K562 (cell line): ENCODE results near the gene GFI1B. TPM values are rescaled to one million over a fixed set of nuclear protein-coding genes. Genes with fewer than 3 reads are reported as not detected.

Experiments used
- ATAC-seq: fragments of 200-7000 bp; cut with Tn5 transposase; 3 replicates; pipeline ENCODE4 v1.9.1; 2020; ENCODE audit warnings: moderate library complexity
- BruUV-seq: library from RNA; stranded (reverse); fragments of 400-500 nt; replicated peaks from 2 replicates; lab custom pipeline; 2021; lab: Mats Ljungman, UMichigan
- CTCF ChIA-PET: fragments of 300-600 bp; formaldehyde crosslinking; extraction: SDS; loops from one replicate; lab custom pipeline; 2021; ENCODE audit warnings: low intra/inter-chr PET ratio; lab: Yijun Ruan, JAX
- POLR2A ChIA-PET: fragments of 300-600, 350-650 bp; sonication (Branson Sonifier 250); formaldehyde crosslinking; extraction: SDS; loops from one replicate; lab custom pipeline; 2021; ENCODE audit warnings: antibody characterized with exemption, inconsistent platforms; lab: Yijun Ruan, JAX
- DNase-seq, 4 experiments: peaks; one replicate each; pipeline versions ENCODE4 v3.0.0 to v3.0.0-alpha.2; 2011 to 2018; ENCODE audit warnings: low spot score in 3 of 4, mixed read lengths in 3 of 4; ENCODE audit errors: extremely low read depth in 1 of 4
- FAIRE-seq: peaks from 2 replicates; lab custom pipeline; 2011; peaks lifted over from hg19 to GRCh38; lab: Jason Lieb, UNC
- H2AFZ ChIP-seq: 2 replicates; pipeline ENCODE4 v1.6.0; 2011; ENCODE audit warnings: low read depth, low read length, control low read depth, inconsistent platforms
- H3K27ac ChIP-seq: fragments of 200-600 bp; 3 replicates; pipeline ENCODE4 v1.8.0; 2011; ENCODE audit warnings: low read depth, mild to moderate bottlenecking, control low read depth, inconsistent platforms, low read length, moderate library complexity, mixed read lengths; ENCODE audit errors: extremely low read depth
- H3K27me3 ChIP-seq, 2 experiments: fragments of 300-600 bp in 1 of 2; 2 replicates in 1 of 2; 3 replicates in 1 of 2; pipeline versions ENCODE4 v1.6.0 to v1.8.0; 2011; ENCODE audit warnings: inconsistent platforms in 2 of 2, low read length in 2 of 2, mild to moderate bottlenecking in 1 of 2, mixed read lengths in 1 of 2, moderate library complexity in 1 of 2; ENCODE audit not compliant: control insufficient read depth in 2 of 2, insufficient read depth in 2 of 2
- H3K36me3 ChIP-seq: fragments of 300-600 bp; 3 replicates; pipeline ENCODE4 v1.8.0; 2011; ENCODE audit warnings: mild to moderate bottlenecking, low read length, inconsistent platforms; ENCODE audit not compliant: control insufficient read depth, insufficient read depth
- H3K4me1 ChIP-seq, 2 experiments: fragments of 200-600 bp in 1 of 2; replicated peaks in 1 of 2; 2 replicates in 1 of 2; 3 replicates in 1 of 2; pipeline versions ENCODE4 v1.5.1 to v1.8.0; 2011; ENCODE audit warnings: inconsistent platforms in 2 of 2, low read length in 2 of 2, mild to moderate bottlenecking in 1 of 2, mixed read lengths in 1 of 2, moderate library complexity in 1 of 2; ENCODE audit not compliant: control insufficient read depth in 2 of 2, insufficient read depth in 2 of 2
- H3K4me2 ChIP-seq: 2 replicates; pipeline ENCODE4 v1.6.1; 2011; ENCODE audit warnings: low read length, control low read depth, inconsistent platforms, mixed read lengths; ENCODE audit not compliant: insufficient read depth
- H3K4me3 ChIP-seq: fragments of 200-600 bp; sonication (generic), shearing (Covaris generic); 2 replicates; pipeline ENCODE4 v1.5.1; 2016; ENCODE audit warnings: control low read depth, inconsistent platforms
- H3K79me2 ChIP-seq: fragments of 200-600 bp; 3 replicates; pipeline ENCODE4 v1.8.0; 2011; ENCODE audit warnings: low read length, inconsistent platforms; ENCODE audit not compliant: control insufficient read depth, insufficient read depth
- H3K9ac ChIP-seq, 2 experiments: 2 replicates each; pipeline versions ENCODE4 v1.6.0 to v1.6.1; 2011; ENCODE audit warnings: low read depth in 2 of 2, low read length in 2 of 2, control low read depth in 1 of 2, inconsistent platforms in 1 of 2, mild to moderate bottlenecking in 1 of 2, mixed read lengths in 1 of 2; ENCODE audit not compliant: insufficient read depth in 1 of 2
- H3K9me1 ChIP-seq: one replicate; pipeline ENCODE4 v1.6.0; 2011; ENCODE audit warnings: inconsistent platforms, mild to moderate bottlenecking, low read length, moderate library complexity; ENCODE audit not compliant: control insufficient read depth, insufficient read depth
- H3K9me3 ChIP-seq: replicated peaks from 2 replicates; pipeline ENCODE4 v1.5.1; 2011; ENCODE audit warnings: low read depth, low read length, inconsistent platforms; ENCODE audit not compliant: control insufficient read depth, insufficient read depth
- H4K20me1 ChIP-seq: replicated peaks from 2 replicates; pipeline ENCODE4 v1.6.1; 2011; ENCODE audit warnings: low read length, inconsistent platforms, mixed read lengths; ENCODE audit not compliant: control insufficient read depth, insufficient read depth
- CHCHD3 ChIP-seq: fragments of 250-450 bp; sonication (Bioruptor Pico); IDR thresholded peaks from 2 replicates; pipeline ENCODE4 v2.1.2; 2022; ENCODE audit warnings: mild to moderate bottlenecking
- CXXC5 ChIP-seq: fragments of 250-450 bp; sonication (Bioruptor Pico); IDR thresholded peaks from 2 replicates; pipeline ENCODE4 v1.8.0; 2022; ENCODE audit warnings: inconsistent platforms, mild to moderate bottlenecking, moderate library complexity
- ELF1 ChIP-seq: fragments of 200-800 bp; sonication (Bioruptor generic); IDR thresholded peaks from 2 replicates; pipeline ENCODE4 v1.6.1; 2016; ENCODE audit warnings: missing genetic modification characterization, missing compliant biosample characterization
- MBD2 ChIP-seq: sonication (generic); IDR thresholded peaks from 2 replicates; pipeline ENCODE4 v1.6.1; 2016; ENCODE audit warnings: low read depth, borderline replicate concordance
- MIER1 ChIP-seq: fragments of 450-650 bp; IDR thresholded peaks from 2 replicates; pipeline ENCODE4 v1.6.1; 2016; ENCODE audit warnings: antibody characterized with exemption, mild to moderate bottlenecking, low read depth
- PCBP2 ChIP-seq: fragments of 200-400 bp; formaldehyde crosslinking; IDR thresholded peaks from 2 replicates; pipeline ENCODE4 v1.6.1; 2018; ENCODE audit warnings: low read length, low read depth, mild to moderate bottlenecking, moderate library complexity; ENCODE audit not compliant: poor library complexity, severe bottlenecking
- POLR2A ChIP-seq: fragments of 450-650 bp; conservative IDR thresholded peaks from 2 replicates; pipeline ENCODE4 v1.6.1; 2016
- POLR2G ChIP-seq: fragments of 200-400 bp; formaldehyde crosslinking; IDR thresholded peaks from 2 replicates; pipeline ENCODE4 v1.6.1; 2017; ENCODE audit warnings: low read depth, mild to moderate bottlenecking, antibody characterized with exemption, low read length, moderate library complexity
- RBFOX2 ChIP-seq: fragments of 200-400 bp; formaldehyde crosslinking; IDR thresholded peaks from 2 replicates; pipeline ENCODE4 v1.6.1; 2017; ENCODE audit warnings: low read depth, mild to moderate bottlenecking, low read length, moderate library complexity
- SPI1 ChIP-seq: IDR thresholded peaks from 2 replicates; pipeline ENCODE4 v1.6.1; 2011; ENCODE audit warnings: low read depth, low read length, control low read depth, borderline replicate concordance
- SUPT5H ChIP-seq: fragments of 450-650 bp; IDR thresholded peaks from 2 replicates; pipeline ENCODE4 v1.6.1; 2016
- ZNF124 ChIP-seq: sonication (generic); formaldehyde crosslinking; IDR thresholded peaks from 2 replicates; pipeline ENCODE4 v1.8.1; 2022; ENCODE audit warnings: missing genetic modification reagents
- ZNF561 ChIP-seq: fragments of 450-650 bp; formaldehyde crosslinking; conservative IDR thresholded peaks from 2 replicates; pipeline ENCODE4 v1.4.0; 2020; ENCODE audit warnings: mild to moderate bottlenecking, moderate library complexity
- WGBS: fragments of 100-300 bp; shearing (Covaris generic); methylation state at CpG from one replicate; pipeline ENCODE4 v1.1.6; 2016; ENCODE audit warnings: low coverage, mixed read lengths; ENCODE audit not compliant: insufficient coverage; ENCODE audit errors: missing lambda C conversion rate; 5-methylcytosine and 5-hydroxymethylcytosine counted together
- in situ Hi-C: fragments of 300-500 bp; cut with MboI; formaldehyde crosslinking; loops from 4 replicates; pipeline ENCODE4 v1.15.0; 2018; ENCODE audit warnings: inconsistent platforms, mixed read lengths
- intact Hi-C: fragments of 100-400 bp; cut with micrococcal nuclease; formaldehyde crosslinking; loops from 2 replicates; pipeline ENCODE4 v1.14.2; 2022
- polyA plus RNA-seq, 8 experiments: library from polyadenylated mRNA; depleted of rRNA in 4 of 8; stranded (reverse) in 5 of 8; unstranded in 3 of 8; fragments of >200 nt; fragmentation: Nextera tagmentation in 2 of 8; fragmentation: Illumina TruSeq in 1 of 8; extraction: Ambion mirVana in 2 of 8; extraction: Trizol in 1 of 8; gene quantifications; 2 replicates each; pipeline versions ENCODE4 v1.2.1 to v1.2.3, GENCODE V29; 2011 to 2014; ENCODE audit warnings: inconsistent platforms in 1 of 8, missing spikeins in 1 of 8
- total RNA-seq, 7 experiments: library from RNA; depleted of rRNA in 6 of 7; stranded (reverse); fragments of >200 nt in 6 of 7; fragmentation: Illumina TruSeq in 2 of 7; extraction: Trizol in 2 of 7; gene quantifications; 2 replicates each; pipeline versions ENCODE4 v1.2.1 to v1.2.3, GENCODE V29; 2011 to 2021; ENCODE audit warnings: low replicate concordance in 1 of 7
- TF ChIP-seq, protein P1 (sequence below): sonication (generic); formaldehyde crosslinking; IDR thresholded peaks from 2 replicates; pipeline ENCODE4 v1.9.0; 2022; ENCODE audit warnings: mild to moderate bottlenecking, missing genetic modification reagents
- TF ChIP-seq, protein P2 (sequence below), 3 experiments: fragments of 200-800 bp in 1 of 3; sonication (Bioruptor generic) in 1 of 3; sonication (generic) in 1 of 3; formaldehyde crosslinking in 1 of 3; IDR thresholded peaks; 2 replicates each; pipeline versions ENCODE4 v1.6.1 to v1.8.0; 2016 to 2022; ENCODE audit warnings: mild to moderate bottlenecking in 2 of 3, missing compliant biosample characterization in 2 of 3, missing genetic modification characterization in 2 of 3, missing genetic modification reagents in 1 of 3

GFI1B gene
- total and polyA plus RNA-seq, 9 of the 15 experiments (the other 6 are each of a cell fraction or from before 2014, with no cell fraction given): 8.0 to 75.7 (median 34.5) TPM

DNA sequence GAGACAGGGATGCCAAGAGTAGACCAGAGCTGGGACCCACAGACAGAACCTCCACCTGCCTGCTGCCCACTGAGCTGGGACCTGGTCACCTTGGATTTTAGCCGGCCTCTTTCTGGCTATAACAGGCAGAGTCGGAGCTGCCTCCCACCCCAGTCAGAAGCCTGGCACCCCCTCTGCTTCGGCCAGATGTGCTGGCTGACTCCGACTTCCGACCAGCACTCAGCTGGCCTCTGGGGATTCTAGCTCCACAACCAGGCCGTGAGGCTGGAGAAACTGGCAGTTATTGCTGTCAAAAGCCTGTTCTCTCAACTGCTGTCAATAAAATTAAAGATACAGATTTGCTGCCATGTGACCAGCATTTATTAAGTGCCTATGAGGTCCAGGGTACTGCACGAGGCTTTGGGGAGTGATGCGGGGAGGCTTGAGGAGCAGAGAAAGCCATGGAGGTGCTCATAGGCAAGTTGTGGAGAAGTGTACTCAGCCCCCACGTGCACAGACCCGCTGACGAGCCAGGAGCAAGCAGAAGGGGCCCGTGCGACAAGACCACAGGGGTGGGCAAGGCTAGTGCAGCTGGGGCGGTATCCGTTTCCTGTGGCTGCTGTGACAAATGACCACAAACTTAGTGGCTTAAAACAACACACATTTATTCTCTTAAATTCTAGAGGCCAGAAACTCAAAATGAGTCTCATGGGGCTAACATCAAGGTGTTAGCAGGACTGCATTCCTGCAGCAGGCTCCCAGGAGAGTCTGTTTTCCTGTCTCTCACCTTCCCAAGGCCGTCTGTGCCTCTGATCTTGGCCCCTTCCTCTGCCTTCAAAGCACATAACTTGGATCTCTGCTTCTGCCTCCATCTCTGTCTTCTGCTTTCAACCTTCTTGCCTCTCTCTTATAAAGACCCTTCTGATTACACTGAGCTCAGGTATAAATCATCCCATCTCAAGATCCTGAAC lies 13.1 kb downstream of the GFI1B start:
- intact Hi-C loops: no loop called here
- H3K27me3 ChIP-seq: no peaks in the 10 kb centered on the region
- no peak overlapping the region for H2AFZ ChIP-seq
- H3K4me3 ChIP-seq: no peak overlapping the region
- peaks cover 4% of the 10 kb centered on the region for H3K9me1 ChIP-seq
- DNase-seq: no peak
- H3K27ac ChIP-seq: no peak overlapping the region; the same call in 2 of the 3 replicates
- H3K4me1 ChIP-seq: peaks cover 34 to 70% of the 10 kb centered on the region in 2 experiments
- no peak for FAIRE-seq
- H3K9me3 ChIP-seq: no peaks in the 10 kb centered on the region
- in situ Hi-C loops: no loop called here
- peaks cover 10% of the 10 kb centered on the region; the same call in 2 of the 3 replicates for H3K79me2 ChIP-seq
- no peak for ATAC-seq
- no TSS peak for BruUV-seq
- ChIA-PET CTCF (no interaction called here), POLR2A (interaction anchor here (1.1 to 1.4 kb wide), 3 partner anchors 9 to 12 kb away, joined by 3 to 7 read pairs (median 4); no protein-coding TSS in a partner anchor)
- H3K4me2 ChIP-seq: no peak overlapping the region
- peaks cover 78% of the 10 kb centered on the region for H3K36me3 ChIP-seq
- no peaks in the 10 kb centered on the region for H4K20me1 ChIP-seq
- 85% methylated on average over 14 of the region's 16 CpGs for WGBS
- TF ChIP-seq, protein P1, sequence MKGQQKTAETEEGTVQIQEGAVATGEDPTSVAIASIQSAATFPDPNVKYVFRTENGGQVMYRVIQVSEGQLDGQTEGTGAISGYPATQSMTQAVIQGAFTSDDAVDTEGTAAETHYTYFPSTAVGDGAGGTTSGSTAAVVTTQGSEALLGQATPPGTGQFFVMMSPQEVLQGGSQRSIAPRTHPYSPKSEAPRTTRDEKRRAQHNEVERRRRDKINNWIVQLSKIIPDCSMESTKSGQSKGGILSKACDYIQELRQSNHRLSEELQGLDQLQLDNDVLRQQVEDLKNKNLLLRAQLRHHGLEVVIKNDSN: 0 out of 2 replicates have a peak, but pooled peaks have one; percentile 29
- TF ChIP-seq MIER1: no peak
- no peak for TF ChIP-seq SPI1
- TF ChIP-seq ZNF561 (CRISPR knock-in tag): no peak
- no peak for TF ChIP-seq ZNF124
- 0 out of 2 replicates have a peak, but pooled peaks have one; percentile 18 for TF ChIP-seq POLR2A
- TF ChIP-seq MBD2: no peak
- no peak for TF ChIP-seq PCBP2
- TF ChIP-seq POLR2G: peak; percentile 56; the same call in 1 of the 2 replicates
- no peak for TF ChIP-seq CHCHD3
- no peak for TF ChIP-seq ELF1 (tag)
- TF ChIP-seq, protein P2, sequence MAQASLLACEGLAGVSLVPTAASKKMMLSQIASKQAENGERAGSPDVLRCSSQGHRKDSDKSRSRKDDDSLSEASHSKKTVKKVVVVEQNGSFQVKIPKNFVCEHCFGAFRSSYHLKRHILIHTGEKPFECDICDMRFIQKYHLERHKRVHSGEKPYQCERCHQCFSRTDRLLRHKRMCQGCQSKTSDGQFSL (CRISPR knock-in tag; IDR thresholded peaks at IDR 0.05): no peak
- TF ChIP-seq, protein P2 (tag; IDR thresholded peaks at IDR 0.05): no peak
- peak; percentile 50; the same call in 1 of the 2 replicates for TF ChIP-seq SUPT5H
- peak; percentile 47 for TF ChIP-seq RBFOX2
- no peak for TF ChIP-seq CXXC5
- TF ChIP-seq, all 486 proteins: peak for 5
- no peak overlapping the region for H3K9ac ChIP-seq
